Panc1 (cell line): ENCODE measurements around the gene KIF26B. TPM values are rescaled to one million over a fixed set of nuclear protein-coding genes. Genes with fewer than 3 reads are reported as not detected.

ENCODE experiments used
- ATAC-seq: fragments of 200-7000 bp; cut with Tn5 transposase; 2 replicates; pipeline ENCODE4 v1.9.1; 2020; ENCODE audit warnings: mild to moderate bottlenecking, moderate library complexity
- BruUV-seq: library from RNA; stranded (reverse); fragments of 400-500 nt; replicated peaks from 2 replicates; lab custom pipeline; 2021; lab: Mats Ljungman, UMichigan
- CTCF ChIA-PET: fragments of 300-600 bp; sonication (Branson Sonifier 250); formaldehyde crosslinking; loops from one replicate; lab custom pipeline; 2022; ENCODE audit warnings: antibody characterized with exemption; lab: Charles Lee
- POLR2A ChIA-PET: fragments of 300-600 bp; sonication (Branson Sonifier 250); formaldehyde crosslinking; loops from one replicate; lab custom pipeline; 2022; ENCODE audit warnings: antibody characterized with exemption; lab: Charles Lee
- DNase-seq: peaks from one replicate; pipeline ENCODE4 v3.0.0-alpha.2; 2010; ENCODE audit warnings: low read depth, low spot score
- H3K27ac ChIP-seq: 2 replicates; pipeline ENCODE4 v1.5.1; 2011; ENCODE audit warnings: mild to moderate bottlenecking, low read length, inconsistent platforms
- H3K27me3 ChIP-seq: fragments of 200-500 bp; sonication (Bioruptor generic); 2 replicates; pipeline ENCODE4 v1.6.0; 2014; ENCODE audit warnings: low read length, inconsistent platforms; ENCODE audit not compliant: control insufficient read depth, insufficient read depth
- H3K36me3 ChIP-seq: fragments of 200-500 bp; sonication (Bioruptor generic); 2 replicates; pipeline ENCODE4 v1.5.1; 2014; ENCODE audit warnings: inconsistent platforms, mild to moderate bottlenecking, low read length, moderate library complexity; ENCODE audit not compliant: control insufficient read depth, insufficient read depth
- H3K4me1 ChIP-seq: 2 replicates; pipeline ENCODE4 v1.5.1; 2011; ENCODE audit warnings: inconsistent platforms, mild to moderate bottlenecking, low read length, moderate library complexity; ENCODE audit not compliant: control insufficient read depth, insufficient read depth
- H3K4me3 ChIP-seq, 2 experiments: 2 replicates each; pipeline ENCODE4 v1.5.1; 2011 to 2012; ENCODE audit warnings: low read depth in 2 of 2, low read length in 2 of 2, mild to moderate bottlenecking in 2 of 2, inconsistent platforms in 1 of 2, moderate library complexity in 1 of 2
- H3K9me3 ChIP-seq: fragments of 200-500 bp; sonication (Bioruptor generic); 2 replicates; pipeline ENCODE4 v1.5.1; 2014; ENCODE audit warnings: low read depth, mild to moderate bottlenecking, inconsistent platforms, low read length, moderate library complexity; ENCODE audit not compliant: control insufficient read depth, insufficient read depth
- POLR2AphosphoS5 ChIP-seq: IDR thresholded peaks from 2 replicates; pipeline ENCODE4 v1.6.1; 2012; ENCODE audit warnings: mild to moderate bottlenecking, low read depth, low read length, moderate library complexity
- REST ChIP-seq, 2 experiments: IDR thresholded peaks; 2 replicates each; pipeline ENCODE4 v1.6.1; 2011 to 2012; ENCODE audit warnings: low read depth in 2 of 2, control low read depth in 1 of 2, low read length in 1 of 2, mild to moderate bottlenecking in 1 of 2, moderate library complexity in 1 of 2; ENCODE audit not compliant: insufficient read depth in 1 of 2
- in situ Hi-C: cut with HindIII; loops from 2 replicates; pipeline ENCODE4 v1.10.0; 2016; ENCODE audit warnings: low sequenced_read_pairs, low pct_unique_long_range_greater_than_20kb
- intact Hi-C: fragments of 100-400 bp; cut with micrococcal nuclease; formaldehyde crosslinking; loops from one replicate; pipeline ENCODE4 v1.10.0; 2022; ENCODE audit not compliant: unreplicated experiment
- total RNA-seq: library from RNA; stranded (reverse); gene quantifications from one replicate; pipeline ENCODE4 v1.2.1, GENCODE V29; 2021; ENCODE audit not compliant: unreplicated experiment
- TF ChIP-seq, protein P1 (sequence below): fragments of 450-650 bp; IDR thresholded peaks from 2 replicates; pipeline ENCODE4 v1.5.1; 2017; ENCODE audit warnings: mild to moderate bottlenecking

Gene KIF26B
- total RNA-seq, 1 experiment from 2014 or later: 0.33 TPM

- in situ Hi-C loops: no loop called here
- ChIA-PET POLR2A (no interaction called here), CTCF (no interaction called here)
- no peaks in the 10 kb centered on the region for H3K36me3 ChIP-seq
- no peak for DNase-seq
- H3K4me3 ChIP-seq: no peak overlapping the region
- no peaks in the 10 kb centered on the region for H3K9me3 ChIP-seq
- no TSS peak for BruUV-seq
- no peak for TF ChIP-seq POLR2AphosphoS5
- TF ChIP-seq, protein P1, sequence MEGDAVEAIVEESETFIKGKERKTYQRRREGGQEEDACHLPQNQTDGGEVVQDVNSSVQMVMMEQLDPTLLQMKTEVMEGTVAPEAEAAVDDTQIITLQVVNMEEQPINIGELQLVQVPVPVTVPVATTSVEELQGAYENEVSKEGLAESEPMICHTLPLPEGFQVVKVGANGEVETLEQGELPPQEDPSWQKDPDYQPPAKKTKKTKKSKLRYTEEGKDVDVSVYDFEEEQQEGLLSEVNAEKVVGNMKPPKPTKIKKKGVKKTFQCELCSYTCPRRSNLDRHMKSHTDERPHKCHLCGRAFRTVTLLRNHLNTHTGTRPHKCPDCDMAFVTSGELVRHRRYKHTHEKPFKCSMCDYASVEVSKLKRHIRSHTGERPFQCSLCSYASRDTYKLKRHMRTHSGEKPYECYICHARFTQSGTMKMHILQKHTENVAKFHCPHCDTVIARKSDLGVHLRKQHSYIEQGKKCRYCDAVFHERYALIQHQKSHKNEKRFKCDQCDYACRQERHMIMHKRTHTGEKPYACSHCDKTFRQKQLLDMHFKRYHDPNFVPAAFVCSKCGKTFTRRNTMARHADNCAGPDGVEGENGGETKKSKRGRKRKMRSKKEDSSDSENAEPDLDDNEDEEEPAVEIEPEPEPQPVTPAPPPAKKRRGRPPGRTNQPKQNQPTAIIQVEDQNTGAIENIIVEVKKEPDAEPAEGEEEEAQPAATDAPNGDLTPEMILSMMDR: no peak
- TF ChIP-seq REST (IDR thresholded peaks at IDR 0.05; ENCODE audit: insufficient read depth in 1 of 2, low read depth in 2 of 2, low read length in 1 of 2): no peak
- intact Hi-C loops: no loop called here
- no peak overlapping the region for H3K27ac ChIP-seq
- no peaks in the 10 kb centered on the region for H3K27me3 ChIP-seq
- ATAC-seq: no peak
- no peaks in the 10 kb centered on the region for H3K4me1 ChIP-seq
Observed at GRCh38 chr1:245754463-245754961, 599.7 kb downstream of the KIF26B start.
